ENCODE measurements around the gene C1orf52. TPM values are rescaled to one million over a fixed set of nuclear protein-coding genes. Genes with fewer than 3 reads are reported as not detected.

C1orf52 gene
- polyA plus RNA-seq, 1 donor: 23.6 TPM

- DNase-seq: no peak
Observed at GRCh38 chr1:85229574-85230097, 29.8 kb downstream of the C1orf52 start.

GRCh38 chr1:85228972-85229371, 30.5 kb downstream of the C1orf52 start:
- no peak for DNase-seq

GRCh38 chr1:85225624-85226380, 33.7 kb downstream of the C1orf52 start:
- DNase-seq: no peak

- DNase-seq: no peak
Observed at GRCh38 chr1:85224734-85225623, 34.5 kb downstream of the C1orf52 start.

- no peak for DNase-seq
Observed at GRCh38 chr1:85224295-85224694, 35.2 kb downstream of the C1orf52 start.

- DNase-seq: no peak
Observed at GRCh38 chr1:85223334-85223733, 36.1 kb downstream of the C1orf52 start.

GRCh38 chr1:85220756-85221201, 38.7 kb downstream of the C1orf52 start:
- DNase-seq: no peak

GRCh38 chr1:85219853-85220610, 39.4 kb downstream of the C1orf52 start:
- no peak for DNase-seq

- DNase-seq: no peak
Observed at GRCh38 chr1:85216697-85217096, 42.8 kb downstream of the C1orf52 start.

- DNase-seq: no peak
Observed at GRCh38 chr1:85214654-85215053, 44.8 kb downstream of the C1orf52 start.

- DNase-seq: no peak
Observed at GRCh38 chr1:85208488-85208887, 51.0 kb downstream of the C1orf52 start.

GRCh38 chr1:85203573-85204171, 55.8 kb downstream of the C1orf52 start:
- DNase-seq: no peak

GRCh38 chr1:85202864-85203255, 56.6 kb downstream of the C1orf52 start:
- no peak for DNase-seq

- DNase-seq: no peak
Observed at GRCh38 chr1:85202092-85202863, 57.2 kb downstream of the C1orf52 start.

- peak; percentile 68 for DNase-seq
Observed at GRCh38 chr1:85201340-85202091, 57.9 kb downstream of the C1orf52 start.

- DNase-seq: peak; percentile 55
Observed at GRCh38 chr1:85200463-85201339, 58.8 kb downstream of the C1orf52 start, which contains the start of gene SYDE2. SYDE2 (minus strand) TSS chr1:85201016; CDS start chr1:85200996, 20 bp downstream.

All from hindlimb muscle (tissue), 1 donor.